Measurements from ENCODE around the gene RASA3. TPM values are rescaled to one million over a fixed set of nuclear protein-coding genes. Genes with fewer than 3 reads are reported as not detected.

RASA3 gene
- total RNA-seq, 1 experiment from 2014 or later, result 9.1 TPM

- DNase-seq (no peak), ATAC-seq (no peak; the same call in 1 of the 2 replicates)
- H3K9ac ChIP-seq (ENCODE audit: low read length), result no peak overlapping the region
- H3K4me2 ChIP-seq (ENCODE audit: low read length), result no peak overlapping the region
- H3K4me3 ChIP-seq (ENCODE audit: low read length), result no peak overlapping the region
- H3K4me1 ChIP-seq (ENCODE audit: insufficient read depth, low read length), result no peaks in the 10 kb centered on the region
- intact Hi-C loops (cut with micrococcal nuclease), result no loop called here
- CTCF ChIA-PET, result no interaction called here
- H4K20me1 ChIP-seq (ENCODE audit: low read length), result no peaks in the 10 kb centered on the region
- H3K79me2 ChIP-seq (ENCODE audit: low read length), result no peaks in the 10 kb centered on the region
- no peaks in the 10 kb centered on the region for H3F3A ChIP-seq (ENCODE audit: low read length, unreplicated experiment)
- no peak for TF ChIP-seq EZH2phosphoT487 (IDR thresholded peaks at IDR 0.05; ENCODE audit: borderline replicate concordance, low read length)
- TF ChIP-seq, protein P1, sequence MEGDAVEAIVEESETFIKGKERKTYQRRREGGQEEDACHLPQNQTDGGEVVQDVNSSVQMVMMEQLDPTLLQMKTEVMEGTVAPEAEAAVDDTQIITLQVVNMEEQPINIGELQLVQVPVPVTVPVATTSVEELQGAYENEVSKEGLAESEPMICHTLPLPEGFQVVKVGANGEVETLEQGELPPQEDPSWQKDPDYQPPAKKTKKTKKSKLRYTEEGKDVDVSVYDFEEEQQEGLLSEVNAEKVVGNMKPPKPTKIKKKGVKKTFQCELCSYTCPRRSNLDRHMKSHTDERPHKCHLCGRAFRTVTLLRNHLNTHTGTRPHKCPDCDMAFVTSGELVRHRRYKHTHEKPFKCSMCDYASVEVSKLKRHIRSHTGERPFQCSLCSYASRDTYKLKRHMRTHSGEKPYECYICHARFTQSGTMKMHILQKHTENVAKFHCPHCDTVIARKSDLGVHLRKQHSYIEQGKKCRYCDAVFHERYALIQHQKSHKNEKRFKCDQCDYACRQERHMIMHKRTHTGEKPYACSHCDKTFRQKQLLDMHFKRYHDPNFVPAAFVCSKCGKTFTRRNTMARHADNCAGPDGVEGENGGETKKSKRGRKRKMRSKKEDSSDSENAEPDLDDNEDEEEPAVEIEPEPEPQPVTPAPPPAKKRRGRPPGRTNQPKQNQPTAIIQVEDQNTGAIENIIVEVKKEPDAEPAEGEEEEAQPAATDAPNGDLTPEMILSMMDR (conservative IDR thresholded peaks at IDR 0.05; ENCODE audit: low read depth, low read length), result no peak
- TF ChIP-seq EZH2 (IDR thresholded peaks at IDR 0.05; ENCODE audit: low read length, unreplicated experiment), result no peak
- BruUV-seq (replicated peaks), result no TSS peak
- no peak overlapping the region for H3K27ac ChIP-seq (ENCODE audit: low read length)
- H2AFZ ChIP-seq (ENCODE audit: low read length), result no peak overlapping the region
- POLR2A ChIA-PET (ENCODE audit: unreplicated experiment), result no interaction called here
- no peaks in the 10 kb centered on the region for H3K9me3 ChIP-seq (ENCODE audit: low read length)
- no peaks in the 10 kb centered on the region for H3K36me3 ChIP-seq (ENCODE audit: low read depth, low read length)
- H3K9me2 ChIP-seq (replicated peaks; ENCODE audit: low read length), result no peaks in the 10 kb centered on the region
- no peaks in the 10 kb centered on the region for H3K27me3 ChIP-seq (ENCODE audit: low read length)
Measured at GRCh38 chr13:113929628-113930615, 202.5 kb downstream of the RASA3 start.

DNA sequence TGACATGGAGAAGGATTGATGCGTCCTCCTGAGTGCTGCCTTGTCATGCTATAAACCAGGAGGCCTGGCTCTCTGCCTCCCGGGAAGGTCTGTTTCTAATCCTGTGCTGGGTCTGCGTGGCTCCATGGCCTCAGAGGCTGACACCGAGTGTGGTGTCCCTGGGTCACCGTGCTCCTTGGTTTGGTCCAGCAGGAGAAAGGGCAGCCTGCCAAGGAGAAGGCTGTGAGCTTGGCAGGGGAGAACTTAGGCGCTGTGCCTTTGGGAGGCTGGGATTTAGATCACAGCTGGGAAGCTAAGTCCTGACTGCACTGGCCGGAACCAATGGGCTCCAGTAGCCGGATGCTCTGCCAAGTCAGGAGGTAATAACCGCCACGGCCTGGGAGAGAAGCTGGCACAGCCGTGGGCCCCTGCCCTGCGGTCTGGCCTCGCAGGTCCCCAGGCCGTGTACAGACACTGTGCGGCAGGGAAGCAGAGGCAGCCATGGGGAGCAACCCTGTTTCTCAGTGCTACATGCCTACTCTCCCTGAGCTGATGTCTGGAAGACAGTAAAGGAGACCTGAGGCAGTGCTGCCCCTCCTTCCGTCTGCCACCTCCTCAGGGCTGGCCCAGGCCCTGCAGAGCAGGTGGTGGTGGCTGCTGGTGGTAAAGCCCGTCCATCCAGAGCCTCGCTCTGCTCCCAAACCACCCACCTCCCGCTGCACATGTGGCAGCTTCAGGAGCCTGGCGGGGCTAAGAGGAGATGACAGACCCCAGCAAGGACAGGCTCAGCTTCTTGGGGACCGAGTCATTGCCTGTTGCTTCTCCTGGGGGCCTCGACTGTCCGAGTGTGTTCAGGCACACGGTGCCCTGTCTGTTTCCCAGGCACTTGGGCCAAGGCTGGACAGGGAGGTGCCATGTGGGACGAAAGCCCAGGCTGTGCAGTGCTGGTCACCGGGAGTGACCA lies 203.5 kb downstream of the RASA3 start:
- ATAC-seq (no peak), DNase-seq (no peak)
- CTCF ChIA-PET, result no interaction called here
- TF ChIP-seq EZH2 (IDR thresholded peaks at IDR 0.05; ENCODE audit: low read length, unreplicated experiment) (no peak), EZH2phosphoT487 (IDR thresholded peaks at IDR 0.05; ENCODE audit: borderline replicate concordance, low read length) (no peak)
- TF ChIP-seq, protein P1 (conservative IDR thresholded peaks at IDR 0.05; ENCODE audit: low read depth, low read length), result no peak
- no peak overlapping the region for H2AFZ ChIP-seq (ENCODE audit: low read length)
- BruUV-seq (replicated peaks), result no TSS peak
- H3K9me2 ChIP-seq (replicated peaks; ENCODE audit: low read length), result no peaks in the 10 kb centered on the region
- POLR2A ChIA-PET (ENCODE audit: unreplicated experiment), result no interaction called here
- H3K9ac ChIP-seq (ENCODE audit: low read length), result no peak overlapping the region
- H3K4me1 ChIP-seq (ENCODE audit: insufficient read depth, low read length), result no peaks in the 10 kb centered on the region
- no peaks in the 10 kb centered on the region for H4K20me1 ChIP-seq (ENCODE audit: low read length)
- H3K27ac ChIP-seq (ENCODE audit: low read length), result no peak overlapping the region
- no peaks in the 10 kb centered on the region for H3K27me3 ChIP-seq (ENCODE audit: low read length)
- H3K36me3 ChIP-seq (ENCODE audit: low read depth, low read length), result no peaks in the 10 kb centered on the region
- no peaks in the 10 kb centered on the region for H3F3A ChIP-seq (ENCODE audit: low read length, unreplicated experiment)
- no peaks in the 10 kb centered on the region for H3K79me2 ChIP-seq (ENCODE audit: low read length)
- intact Hi-C loops (cut with micrococcal nuclease), result no loop called here
- no peak overlapping the region for H3K4me2 ChIP-seq (ENCODE audit: low read length)
- H3K4me3 ChIP-seq (ENCODE audit: low read length), result no peak overlapping the region
- no peaks in the 10 kb centered on the region for H3K9me3 ChIP-seq (ENCODE audit: low read length)

Other genes starting within 250 kb of the RASA3 start
- gene C13orf46, start 158.5 kb downstream of the RASA3 start, total RNA-seq (2014; rRNA removed), result 0.07 and 0.23 TPM in 2 replicates
- gene CFAP97D2, start 46.6 kb upstream of the RASA3 start, total RNA-seq (2014; rRNA removed), result not detected in 2 replicates
- 16.0 and 21.0 TPM in 2 replicates for gene CDC16, start 102.3 kb upstream of the RASA3 start, total RNA-seq (2014; rRNA removed)
- gene UPF3A, start 149.0 kb upstream of the RASA3 start, total RNA-seq (2014; rRNA removed), result 17.4 and 18.1 TPM in 2 replicates
- gene CHAMP1, start 181.9 kb upstream of the RASA3 start, total RNA-seq (2014; rRNA removed), result 8.3 and 10.6 TPM in 2 replicates